ENCODE measurements around the gene ERGIC1.

GRCh38 chr5:172858511-172858989, 24.5 kb downstream of the ERGIC1 start:
- no peak for TF ChIP-seq EZH2phosphoT487 (IDR thresholded peaks at IDR 0.05; ENCODE audit: borderline replicate concordance, low read length)
- TF ChIP-seq CTCF (IDR thresholded peaks at IDR 0.05; ENCODE audit: low read depth, low read length, poor library complexity, severe bottlenecking) = no peak
